Heart right ventricle (tissue), 16 donors: ENCODE results near the gene NFIC. TPM values are rescaled to one million over a fixed set of nuclear protein-coding genes. Genes with fewer than 3 reads are reported as not detected.

Experiments used
- ATAC-seq, 8 donors: fragments of 200-7000 bp; cut with Tn5 transposase; one replicate each; pipeline ENCODE4 v1.9.1; 2020; ENCODE audit warnings: mild to moderate bottlenecking in 8 of 8, moderate library complexity in 8 of 8, moderate number of reproducible peaks in 1 of 8
- DNase-seq, 2 donors: peaks; one replicate each; pipeline ENCODE4 v3.0.0-alpha.2; 2020
- H3K27ac ChIP-seq, 10 donors: fragments of 200-600 bp; sonication (generic) in 2 of 10; one replicate each; pipeline versions ENCODE4 v1.5.0 to v1.8.0; 2020 to 2022; ENCODE audit warnings: mild to moderate bottlenecking in 3 of 10
- H3K27me3 ChIP-seq, 7 donors: fragments of 200-600 bp; one replicate each; pipeline ENCODE4 v1.8.0; 2021 to 2022; ENCODE audit warnings: mild to moderate bottlenecking in 2 of 7
- H3K36me3 ChIP-seq, 9 donors: fragments of 200-600 bp; sonication (generic) in 1 of 9; one replicate each; pipeline versions ENCODE4 v1.5.0 to v1.8.0; 2020 to 2022; ENCODE audit warnings: mild to moderate bottlenecking in 2 of 9
- H3K4me1 ChIP-seq, 9 donors: fragments of 200-600 bp; sonication (generic) in 1 of 9; one replicate each; pipeline versions ENCODE4 v1.5.0 to v1.8.0; 2020 to 2022; ENCODE audit warnings: mild to moderate bottlenecking in 4 of 9
- H3K4me3 ChIP-seq, 10 donors: fragments of 200-600 bp; sonication (generic) in 2 of 10; one replicate each; pipeline versions ENCODE4 v1.5.0 to v1.8.0; 2020 to 2022; ENCODE audit warnings: mild to moderate bottlenecking in 7 of 10, moderate library complexity in 2 of 10
- H3K9me3 ChIP-seq, 11 donors: fragments of 200-600 bp in 10 of 11; sonication (generic) in 2 of 11; one replicate each; pipeline versions ENCODE4 v1.5.0 to v1.8.0; 2013 to 2022; ENCODE audit warnings: mild to moderate bottlenecking in 2 of 11, control low read depth in 1 of 11, moderate library complexity in 1 of 11
- WGBS, 2 donors: extraction: QIAGEN DNeasy Blood & Tissue Kit; methylation state at CpG; one replicate each; pipeline ENCODE4 v1.1.7; 2013; ENCODE audit warnings: inconsistent platforms in 1 of 2; 5-methylcytosine and 5-hydroxymethylcytosine counted together
- intact Hi-C, 10 donors: fragments of 100-400 bp; cut with DNase I; formaldehyde crosslinking; loops; one replicate each; pipeline versions ENCODE4 v1.11.1 to v1.14.2; 2022
- polyA plus RNA-seq, 2 donors: library from polyadenylated mRNA; stranded (reverse); fragments of 200-250 nt; gene quantifications; one replicate each; pipeline ENCODE4 v1.2.3, GENCODE V29; 2013
- total RNA-seq, 10 donors: library from RNA; stranded (reverse); fragmentation: NEBNext Ultra II Directional in 3 of 10; extraction: Animal tissue kit (Norgen Biotek cat#: 25700) in 3 of 10; gene quantifications; one replicate each; pipeline versions ENCODE4 v1.2.1 to v1.2.4, GENCODE V29; 2021 to 2023
- TF ChIP-seq, protein P1 (sequence below), 9 donors: fragments of 200-600 bp; sonication (generic) in 2 of 9; IDR thresholded peaks; one replicate each; pipeline versions ENCODE4 v1.5.0 to v1.8.0; 2021 to 2022; ENCODE audit warnings: antibody characterized with exemption in 9 of 9, mild to moderate bottlenecking in 5 of 9, moderate library complexity in 1 of 9
- donor health status: Arrhythmogenic right ventricular cardiomyopathy.
- donor health status: ischemic (EF 13 %, LVEDD 7.1; RV severe dilation, severe dysfunction).
- donor health status: healthy with polysubstance abuse.
- donor health status: DM: no; HTN: yes; CAD: no.
- donor health status: DM: no; HTN: no; CAD: no.
- donor health status: ischemic (EF 25% LVEDD 6.9; RV normal size, moderate dysfunction).
- donor health status: ischemic (EF 25% LVEDD 5.7; RV mildly dilated, moderate dysfunction).
- donor health status: healthy.
- donor health status: DM: yes; HTN: yes; CAD: no.
- donor health status: Ischemic cardiomyopathy.
- donor health status: ischemic (EF 35%, LVEDD 5.7; RV mildly dilated, moderate dysfunction).
- donor health status: nonischemic (EF 11% LVEDD 7.7; RV severe dilation, severe dysfunction).
- donor health status: DM: yes; HTN: yes; CAD: no.
- donor health status: PGD.
- donor health status: ischemic (EF 29% LVEDD 5.4; RV normal size, mild dysfunction).
- donor health status: nonischemic (EF 23%, LVEDD 6.1; RV moderate dilation, normal function).

NFIC gene
- total and polyA plus RNA-seq, 12 donors = 52.3 to 217 (median 157) TPM

DNA sequence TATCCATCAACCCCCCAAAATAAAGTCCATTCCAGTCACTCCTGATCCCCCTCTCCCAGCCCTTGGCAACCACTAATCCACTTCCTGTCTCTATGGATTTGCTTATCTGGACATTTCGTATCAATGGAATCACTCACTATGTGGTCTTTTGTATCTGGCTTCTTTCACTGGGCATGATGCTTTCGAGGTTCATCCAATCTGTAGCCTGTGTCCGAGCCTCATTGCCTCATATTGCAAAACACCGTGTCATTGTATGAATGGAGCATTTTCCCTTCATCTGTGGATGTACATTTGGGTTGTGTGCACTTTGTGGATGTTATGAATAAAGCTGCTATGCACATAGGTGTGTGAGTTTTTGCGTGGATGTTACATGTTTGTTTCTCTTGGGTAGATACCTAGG lies 138.4 kb downstream of the NFIC start:
- H3K27ac ChIP-seq = no peak overlapping the region
- H3K4me3 ChIP-seq = no peak overlapping the region
- no peak for DNase-seq
- intact Hi-C loops = loop anchor here in 1 of 10 donors (10.0 kb wide), 1 partner anchor 1570 kb away; no protein-coding TSS in a partner anchor
- ATAC-seq = no peak
- no peaks in the 10 kb centered on the region for H3K9me3 ChIP-seq
- TF ChIP-seq, protein P1, sequence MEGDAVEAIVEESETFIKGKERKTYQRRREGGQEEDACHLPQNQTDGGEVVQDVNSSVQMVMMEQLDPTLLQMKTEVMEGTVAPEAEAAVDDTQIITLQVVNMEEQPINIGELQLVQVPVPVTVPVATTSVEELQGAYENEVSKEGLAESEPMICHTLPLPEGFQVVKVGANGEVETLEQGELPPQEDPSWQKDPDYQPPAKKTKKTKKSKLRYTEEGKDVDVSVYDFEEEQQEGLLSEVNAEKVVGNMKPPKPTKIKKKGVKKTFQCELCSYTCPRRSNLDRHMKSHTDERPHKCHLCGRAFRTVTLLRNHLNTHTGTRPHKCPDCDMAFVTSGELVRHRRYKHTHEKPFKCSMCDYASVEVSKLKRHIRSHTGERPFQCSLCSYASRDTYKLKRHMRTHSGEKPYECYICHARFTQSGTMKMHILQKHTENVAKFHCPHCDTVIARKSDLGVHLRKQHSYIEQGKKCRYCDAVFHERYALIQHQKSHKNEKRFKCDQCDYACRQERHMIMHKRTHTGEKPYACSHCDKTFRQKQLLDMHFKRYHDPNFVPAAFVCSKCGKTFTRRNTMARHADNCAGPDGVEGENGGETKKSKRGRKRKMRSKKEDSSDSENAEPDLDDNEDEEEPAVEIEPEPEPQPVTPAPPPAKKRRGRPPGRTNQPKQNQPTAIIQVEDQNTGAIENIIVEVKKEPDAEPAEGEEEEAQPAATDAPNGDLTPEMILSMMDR (IDR thresholded peaks at IDR 0.05) = no peak
- peaks cover 0 to 12% (median 0%) of the 10 kb centered on the region in 9 donors for H3K36me3 ChIP-seq
- peaks cover 4 to 44% (median 32%) of the 10 kb centered on the region in 9 donors for H3K4me1 ChIP-seq
- no peaks in the 10 kb centered on the region for H3K27me3 ChIP-seq
- WGBS, 2 donors = 72 to 78% methylated on average over 5 of the region's 5 CpGs

DNA sequence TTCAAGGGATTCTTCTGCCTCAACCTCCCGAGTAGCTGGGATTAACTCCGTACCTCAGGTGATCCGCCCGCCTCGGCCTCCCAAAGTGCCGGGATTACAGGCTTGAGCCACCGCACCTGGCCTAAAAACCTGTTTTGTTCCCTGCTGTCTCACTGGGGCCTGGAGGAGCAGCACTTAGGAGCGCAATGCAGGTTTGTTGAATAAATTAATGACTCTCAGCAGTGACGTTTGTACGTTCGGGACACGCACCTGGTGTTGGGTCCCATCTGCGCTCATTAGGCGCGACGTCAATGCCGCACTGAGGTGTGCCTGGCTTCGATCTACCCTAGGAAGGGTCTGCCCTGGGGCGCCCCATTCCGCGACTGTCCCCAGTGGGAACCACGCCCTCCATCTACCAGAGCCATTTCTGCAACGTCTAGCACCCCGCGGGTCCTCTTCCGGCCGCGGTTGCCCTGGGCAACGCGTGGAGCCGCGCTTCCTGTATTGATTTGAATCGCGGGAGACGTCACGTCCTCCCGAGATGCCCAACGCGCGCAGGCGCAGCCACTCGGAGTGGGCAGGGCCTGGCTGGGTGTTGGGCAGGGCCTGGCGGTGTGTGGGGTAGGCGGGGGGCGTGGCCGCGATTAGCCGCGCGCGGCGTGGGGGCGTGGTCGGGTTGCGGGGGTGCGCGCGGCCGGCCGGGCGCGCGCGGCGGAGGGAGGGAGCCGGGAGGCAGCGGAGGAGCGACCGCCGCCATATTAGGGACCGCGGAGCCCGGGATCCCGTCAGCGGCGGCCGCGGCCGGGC lies 139.4 kb downstream of the NFIC start, which contains the start of gene FZR1:
Gene FZR1 (plus strand): TSS at position 714 of the 786 bp plus-strand sequence. CDS start 16,679 bp downstream, outside the sequence.
- WGBS, 2 donors = 1% methylated on average over 56 to 79 of the region's 79 CpGs
- peak; percentile 96 to 98 (median 98) for ATAC-seq
- H3K4me1 ChIP-seq = peaks cover 4 to 42% (median 25%) of the 10 kb centered on the region in 9 donors
- H3K36me3 ChIP-seq = peaks cover 0 to 22% (median 0%) of the 10 kb centered on the region in 9 donors
- H3K4me3 ChIP-seq = peak within 1 kb of the TSS; percentile 77 to 100 (median 96)
- peak within 1 kb of the TSS; percentile 36 to 96 (median 88) for H3K27ac ChIP-seq
- no peaks in the 10 kb centered on the region for H3K27me3 ChIP-seq
- no peaks in the 10 kb centered on the region for H3K9me3 ChIP-seq
- intact Hi-C loops = loop anchor here in 2 of 10 donors (2.0 to 10.0 kb wide), 2 partner anchors 67 to 1571 kb away; partner anchors contain the start of gene HMG20B (in 1 of the 2)
- TF ChIP-seq, protein P1 (IDR thresholded peaks at IDR 0.05) = peak in 4 of 9 donors; percentile 7 to 32 (median 17)
- peak; percentile 98 to 100 for DNase-seq

DNA sequence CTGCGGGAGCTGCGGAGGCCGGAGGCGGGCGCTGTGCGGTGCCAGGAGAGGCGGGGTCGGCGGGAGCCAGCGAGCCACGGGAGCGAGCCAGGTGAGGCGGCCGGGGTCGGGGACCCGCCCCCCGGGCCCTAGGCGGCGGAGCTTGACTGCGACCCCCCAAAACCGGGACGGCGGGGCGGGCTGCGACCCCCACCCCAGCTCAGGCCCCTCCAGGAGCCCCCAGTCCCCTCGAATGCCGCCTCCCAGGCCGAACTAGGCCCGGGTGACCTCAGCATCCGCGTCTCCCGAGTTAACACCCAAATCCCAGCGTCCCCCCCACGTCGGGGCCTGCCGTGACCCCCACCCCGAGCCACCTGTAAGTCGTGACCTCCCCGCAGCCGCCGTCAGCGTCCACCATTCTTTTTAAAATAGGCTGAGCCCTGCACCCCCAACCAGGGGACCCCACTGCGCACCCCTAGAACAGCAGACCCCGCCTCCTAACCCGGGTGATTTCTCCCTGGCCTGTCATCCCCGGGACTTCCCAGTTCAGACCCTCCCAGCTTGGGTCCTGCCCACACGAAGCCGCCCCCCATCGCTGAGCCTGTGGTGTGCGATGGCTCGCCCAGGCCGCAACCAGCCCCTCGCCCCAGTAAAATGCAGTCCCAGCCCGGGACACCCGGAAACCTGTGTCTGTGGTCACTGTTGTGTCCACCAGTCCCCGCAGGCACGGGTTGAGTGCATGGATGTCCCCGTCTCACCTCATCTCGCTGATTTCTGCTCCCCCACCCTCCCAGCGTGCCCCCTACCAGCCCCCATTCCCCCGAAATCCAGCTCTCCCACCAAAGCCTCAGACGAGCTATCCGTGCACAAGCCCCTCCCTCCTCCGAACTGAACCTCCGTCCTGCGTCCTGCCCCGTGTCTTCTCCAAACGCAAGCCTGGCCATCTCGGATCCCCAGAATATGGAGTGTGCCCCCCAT lies 140.3 kb downstream of the NFIC start:
- H3K27ac ChIP-seq = peak overlapping the region; percentile 36 to 96 (median 88)
- H3K9me3 ChIP-seq = no peaks in the 10 kb centered on the region
- H3K36me3 ChIP-seq = peaks cover 0 to 31% (median 0%) of the 10 kb centered on the region in 9 donors
- H3K4me1 ChIP-seq = peaks cover 4 to 47% (median 25%) of the 10 kb centered on the region in 9 donors
- H3K27me3 ChIP-seq = no peaks in the 10 kb centered on the region
- H3K4me3 ChIP-seq = peak overlapping the region; percentile 77 to 100 (median 96)
- TF ChIP-seq, protein P1 (IDR thresholded peaks at IDR 0.05) = no peak
- intact Hi-C loops = loop anchor here in 2 of 10 donors (2.0 to 10.0 kb wide), 2 partner anchors 66 to 1572 kb away; partner anchors contain the start of gene HMG20B (in 1 of the 2)
- ATAC-seq (peak in 6 of 8 donors; percentile 1 to 9 (median 4)), DNase-seq (peak in 1 of 2 donors; percentile 33)
- WGBS, 2 donors = 0% methylated on average over 49 to 69 of the region's 69 CpGs
